GM18498 (cell line): ENCODE results near the gene GPR87.

Source experiments
- ATAC-seq: cut with Tn5 transposase; IDR thresholded peaks from one replicate; pipeline ENCODE4 v1.9.1; 2021; ENCODE audit warnings: mild to moderate bottlenecking, moderate library complexity; ENCODE audit not compliant: unreplicated experiment

GPR87 gene

GRCh38 chr3:151283907-151284461 is 32.6 kb downstream of the GPR87 start:
- no peak for ATAC-seq

- no peak for ATAC-seq
Measured at GRCh38 chr3:151283387-151283786, 33.2 kb downstream of the GPR87 start.

- ATAC-seq = peak; percentile 37
Measured at GRCh38 chr3:151282921-151283320, 33.7 kb downstream of the GPR87 start.

GRCh38 chr3:151281671-151282324 is 34.8 kb downstream of the GPR87 start:
- no peak for ATAC-seq

- no peak for ATAC-seq
Measured at GRCh38 chr3:151278230-151278629, 38.4 kb downstream of the GPR87 start, which contains the start of gene P2RY14. Gene P2RY14, minus strand, starts transcription at chr3:151278542. Its CDS starts 64,226 bp downstream, at chr3:151214316.

GRCh38 chr3:151276687-151277042 is 40.0 kb downstream of the GPR87 start:
- peak; percentile 62 for ATAC-seq

GRCh38 chr3:151276038-151276686 is 40.5 kb downstream of the GPR87 start:
- ATAC-seq = peak; percentile 31

- no peak for ATAC-seq
Measured at GRCh38 chr3:151275091-151275490, 41.5 kb downstream of the GPR87 start.

GRCh38 chr3:151269631-151270030 is 47.0 kb downstream of the GPR87 start:
- ATAC-seq = no peak

- peak; percentile 54 for ATAC-seq
Measured at GRCh38 chr3:151268267-151269235, 48.1 kb downstream of the GPR87 start.

- ATAC-seq = no peak
Measured at GRCh38 chr3:151267066-151267465, 49.6 kb downstream of the GPR87 start.

GRCh38 chr3:151265866-151266265 is 50.8 kb downstream of the GPR87 start:
- peak; percentile 98 for ATAC-seq

GRCh38 chr3:151265166-151265565 is 51.5 kb downstream of the GPR87 start:
- ATAC-seq = no peak

GRCh38 chr3:151264605-151265004 is 52.0 kb downstream of the GPR87 start:
- ATAC-seq = no peak

GRCh38 chr3:151262871-151263525 is 53.6 kb downstream of the GPR87 start:
- no peak for ATAC-seq

GRCh38 chr3:151259664-151260063 is 57.0 kb downstream of the GPR87 start:
- no peak for ATAC-seq

- no peak for ATAC-seq
Measured at GRCh38 chr3:151256749-151257148, 59.9 kb downstream of the GPR87 start.

GRCh38 chr3:151248772-151249337 is 67.8 kb downstream of the GPR87 start:
- no peak for ATAC-seq
